IMR-90 (cell line): ENCODE measurements around the gene BRF1.

Experiments
- BHLHE40 ChIP-seq: fragments of 150-350 bp; IDR thresholded peaks from 2 replicates; pipeline ENCODE4 v1.6.1; 2016; ENCODE audit warnings: mild to moderate bottlenecking, low read depth, low read length
- CEBPB ChIP-seq: IDR thresholded peaks from 2 replicates; pipeline ENCODE4 v1.6.1; 2012; ENCODE audit warnings: low read depth, low read length, improper control_type of control experiment
- FOS ChIP-seq: fragments of 150-350 bp; IDR thresholded peaks from 2 replicates; pipeline ENCODE4 v1.6.1; 2016; ENCODE audit warnings: low read depth, low read length
- MAFK ChIP-seq: IDR thresholded peaks from 2 replicates; pipeline ENCODE4 v1.6.1; 2012; ENCODE audit warnings: low read depth, low read length, improper control_type of control experiment
- POLR2A ChIP-seq: IDR thresholded peaks from 2 replicates; pipeline ENCODE4 v1.6.1; 2012; ENCODE audit warnings: mild to moderate bottlenecking, low read depth, low read length
- RAD21 ChIP-seq: IDR thresholded peaks from 2 replicates; pipeline ENCODE4 v1.6.1; 2012; ENCODE audit warnings: low read length, improper control_type of control experiment
- RCOR1 ChIP-seq: IDR thresholded peaks from 2 replicates; pipeline ENCODE4 v1.6.1; 2012; ENCODE audit warnings: mild to moderate bottlenecking, low read length, improper control_type of control experiment; ENCODE audit not compliant: insufficient replicate concordance
- SMC3 ChIP-seq: fragments of 150-350 bp; IDR thresholded peaks from 2 replicates; pipeline ENCODE4 v1.6.1; 2016; ENCODE audit warnings: low read depth, mild to moderate bottlenecking, antibody characterized with exemption, low read length, moderate library complexity
- TF ChIP-seq, protein P1 (sequence below): fragments of 150-350 bp; IDR thresholded peaks from 2 replicates; pipeline ENCODE4 v1.6.1; 2017; ENCODE audit warnings: mild to moderate bottlenecking, antibody characterized with exemption, low read length, low read depth
- TF ChIP-seq, protein P2 (sequence below): conservative IDR thresholded peaks from 2 replicates; pipeline ENCODE4 v1.5.1; 2012; ENCODE audit warnings: mild to moderate bottlenecking, low read depth, low read length, improper control_type of control experiment
- TF ChIP-seq, protein P3 (sequence below): fragments of 150-350 bp; IDR thresholded peaks from 2 replicates; pipeline ENCODE4 v1.6.1; 2016; ENCODE audit warnings: low read depth, mild to moderate bottlenecking, low read length, moderate library complexity, borderline replicate concordance

DNA sequence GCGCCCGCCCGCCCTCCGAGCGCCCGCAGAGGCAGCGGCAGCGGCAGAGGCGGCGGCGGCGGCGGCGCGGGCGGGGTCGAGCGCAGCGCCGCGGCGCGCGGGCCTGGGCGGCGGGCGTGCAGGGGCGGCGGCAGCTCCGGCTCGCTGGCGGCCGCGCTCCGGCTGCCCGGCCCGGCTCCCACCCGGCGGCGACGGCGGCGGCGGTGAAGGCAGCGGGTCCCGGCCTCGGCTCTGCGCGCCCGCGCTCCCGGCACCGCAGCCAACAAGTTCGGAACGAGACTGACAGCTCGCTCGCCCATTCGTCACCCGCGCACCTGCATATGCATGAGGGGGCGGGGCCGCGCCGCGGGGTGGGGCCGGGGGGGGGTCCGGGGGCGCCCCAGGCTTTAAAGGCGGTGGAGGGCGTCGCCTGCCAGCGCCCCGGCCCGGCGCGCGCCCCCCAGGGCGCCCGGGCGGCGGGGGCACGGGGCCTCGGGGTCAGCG lies 132.3 kb downstream of the BRF1 start, which contains the start of gene JAG2:
- TF ChIP-seq, protein P1, sequence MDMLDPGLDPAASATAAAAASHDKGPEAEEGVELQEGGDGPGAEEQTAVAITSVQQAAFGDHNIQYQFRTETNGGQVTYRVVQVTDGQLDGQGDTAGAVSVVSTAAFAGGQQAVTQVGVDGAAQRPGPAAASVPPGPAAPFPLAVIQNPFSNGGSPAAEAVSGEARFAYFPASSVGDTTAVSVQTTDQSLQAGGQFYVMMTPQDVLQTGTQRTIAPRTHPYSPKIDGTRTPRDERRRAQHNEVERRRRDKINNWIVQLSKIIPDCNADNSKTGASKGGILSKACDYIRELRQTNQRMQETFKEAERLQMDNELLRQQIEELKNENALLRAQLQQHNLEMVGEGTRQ = no peak
- TF ChIP-seq, protein P2, sequence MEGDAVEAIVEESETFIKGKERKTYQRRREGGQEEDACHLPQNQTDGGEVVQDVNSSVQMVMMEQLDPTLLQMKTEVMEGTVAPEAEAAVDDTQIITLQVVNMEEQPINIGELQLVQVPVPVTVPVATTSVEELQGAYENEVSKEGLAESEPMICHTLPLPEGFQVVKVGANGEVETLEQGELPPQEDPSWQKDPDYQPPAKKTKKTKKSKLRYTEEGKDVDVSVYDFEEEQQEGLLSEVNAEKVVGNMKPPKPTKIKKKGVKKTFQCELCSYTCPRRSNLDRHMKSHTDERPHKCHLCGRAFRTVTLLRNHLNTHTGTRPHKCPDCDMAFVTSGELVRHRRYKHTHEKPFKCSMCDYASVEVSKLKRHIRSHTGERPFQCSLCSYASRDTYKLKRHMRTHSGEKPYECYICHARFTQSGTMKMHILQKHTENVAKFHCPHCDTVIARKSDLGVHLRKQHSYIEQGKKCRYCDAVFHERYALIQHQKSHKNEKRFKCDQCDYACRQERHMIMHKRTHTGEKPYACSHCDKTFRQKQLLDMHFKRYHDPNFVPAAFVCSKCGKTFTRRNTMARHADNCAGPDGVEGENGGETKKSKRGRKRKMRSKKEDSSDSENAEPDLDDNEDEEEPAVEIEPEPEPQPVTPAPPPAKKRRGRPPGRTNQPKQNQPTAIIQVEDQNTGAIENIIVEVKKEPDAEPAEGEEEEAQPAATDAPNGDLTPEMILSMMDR = no peak
- TF ChIP-seq, protein P3, sequence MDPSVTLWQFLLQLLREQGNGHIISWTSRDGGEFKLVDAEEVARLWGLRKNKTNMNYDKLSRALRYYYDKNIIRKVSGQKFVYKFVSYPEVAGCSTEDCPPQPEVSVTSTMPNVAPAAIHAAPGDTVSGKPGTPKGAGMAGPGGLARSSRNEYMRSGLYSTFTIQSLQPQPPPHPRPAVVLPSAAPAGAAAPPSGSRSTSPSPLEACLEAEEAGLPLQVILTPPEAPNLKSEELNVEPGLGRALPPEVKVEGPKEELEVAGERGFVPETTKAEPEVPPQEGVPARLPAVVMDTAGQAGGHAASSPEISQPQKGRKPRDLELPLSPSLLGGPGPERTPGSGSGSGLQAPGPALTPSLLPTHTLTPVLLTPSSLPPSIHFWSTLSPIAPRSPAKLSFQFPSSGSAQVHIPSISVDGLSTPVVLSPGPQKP = no peak
- no peak for TF ChIP-seq POLR2A
- TF ChIP-seq CEBPB = no peak
- TF ChIP-seq SMC3 = no peak
- no peak for TF ChIP-seq RCOR1
- TF ChIP-seq RAD21 = no peak
- TF ChIP-seq BHLHE40 = no peak
- no peak for TF ChIP-seq FOS
- TF ChIP-seq MAFK = no peak
